ENCODE measurements around the gene C5.
A peak's percentile ranks its signal among the peaks of the same experiment; 100 is the strongest.

C5 gene

GRCh38 chr9:120933310-120934055 is 116.6 kb downstream of the C5 start:
- H3K4me3 ChIP-seq (ENCODE audit: low read length): no peak overlapping the region
- DNase-seq (ENCODE audit: low read depth): no peak
- TF ChIP-seq CTCF (conservative IDR thresholded peaks at IDR 0.05; ENCODE audit: low read depth, low read length): no peak

GRCh38 chr9:120932086-120932823 is 117.8 kb downstream of the C5 start:
- no peak for DNase-seq (ENCODE audit: low read depth)
- TF ChIP-seq CTCF (conservative IDR thresholded peaks at IDR 0.05; ENCODE audit: low read depth, low read length): no peak
- no peak overlapping the region for H3K4me3 ChIP-seq (ENCODE audit: low read length)

DNA sequence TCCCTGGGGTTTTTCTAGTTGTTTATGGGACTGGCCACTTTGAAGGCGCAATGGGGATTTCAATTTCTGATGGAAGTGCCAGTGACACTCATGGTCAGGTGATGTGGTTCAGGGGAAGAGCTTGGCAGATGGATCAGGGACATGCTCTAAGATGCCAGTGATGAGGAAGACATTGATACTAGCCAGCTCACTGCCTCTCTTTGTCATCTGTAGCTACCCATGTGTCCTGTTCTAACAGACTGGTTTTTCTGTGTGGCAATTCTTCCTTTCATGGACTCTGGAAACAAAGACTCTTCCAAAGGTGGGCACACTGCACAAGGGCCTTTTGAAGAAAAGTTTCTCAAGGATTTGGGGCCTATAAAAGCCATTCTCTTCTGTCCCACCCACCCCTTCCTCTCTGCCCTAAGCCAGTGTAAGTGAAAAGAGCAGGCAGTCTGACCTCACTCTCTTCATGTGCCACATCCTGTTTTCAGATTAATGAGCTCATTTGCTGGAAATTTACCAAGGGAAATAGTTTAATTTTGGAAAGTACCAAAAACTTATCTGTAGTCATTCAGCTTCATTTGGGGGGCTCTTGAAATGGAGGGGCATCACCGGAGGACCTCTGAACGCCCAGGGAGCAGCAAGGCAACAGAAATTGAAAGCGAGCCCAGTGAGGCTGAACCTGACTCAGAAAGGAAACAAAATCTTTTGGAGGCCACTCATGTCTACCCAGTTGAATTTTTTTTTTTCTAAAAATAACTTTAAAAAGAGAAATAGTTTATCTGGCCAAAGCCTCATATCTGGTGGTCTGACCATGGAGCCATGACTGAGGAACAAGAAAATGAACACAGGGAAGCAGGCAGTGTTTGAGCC is 118.6 kb downstream of the C5 start:
- H3K4me3 ChIP-seq (ENCODE audit: low read length): no peak overlapping the region
- DNase-seq (ENCODE audit: low read depth): no peak
- TF ChIP-seq CTCF (conservative IDR thresholded peaks at IDR 0.05; ENCODE audit: low read depth, low read length): no peak

DNA sequence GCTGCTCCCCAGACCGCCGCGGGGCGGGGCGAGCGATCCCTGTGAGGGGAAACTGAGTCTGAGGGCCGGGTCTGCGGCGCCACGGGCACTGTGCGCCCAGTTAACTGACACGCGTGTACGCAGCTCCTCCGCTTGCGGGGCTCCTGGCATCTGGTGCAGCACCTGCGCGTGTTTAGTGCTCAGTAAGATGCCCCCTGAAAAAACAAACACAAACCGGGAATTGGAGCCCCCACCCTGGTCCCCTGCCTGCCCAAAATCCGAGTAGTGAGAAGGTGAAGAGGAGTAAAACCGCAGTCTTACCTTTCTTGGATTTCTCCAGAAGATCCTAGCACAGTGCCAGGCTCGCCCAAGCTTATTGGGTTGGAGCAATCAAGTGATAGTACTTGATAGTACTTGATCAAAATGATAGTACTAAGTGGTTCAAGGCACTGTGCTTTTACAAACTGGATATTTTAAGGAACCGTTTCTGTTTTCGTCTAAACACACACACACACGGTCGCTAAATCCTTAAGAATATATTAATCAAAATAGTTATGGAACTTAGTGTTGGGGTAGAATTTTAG is 120.8 kb downstream of the C5 start:
- peak; percentile 13 for TF ChIP-seq CTCF (conservative IDR thresholded peaks at IDR 0.05; ENCODE audit: low read depth, low read length)
- DNase-seq (ENCODE audit: low read depth): no peak
- H3K4me3 ChIP-seq (ENCODE audit: low read length): peak overlapping the region; percentile 56

GRCh38 chr9:120928483-120929228 is 121.4 kb downstream of the C5 start:
- no peak for TF ChIP-seq CTCF (conservative IDR thresholded peaks at IDR 0.05; ENCODE audit: low read depth, low read length)
- DNase-seq (ENCODE audit: low read depth): no peak
- H3K4me3 ChIP-seq (ENCODE audit: low read length): peak overlapping the region; percentile 56

- DNase-seq (ENCODE audit: low read depth): no peak
- H3K4me3 ChIP-seq (ENCODE audit: low read length): peak overlapping the region; percentile 56
- TF ChIP-seq CTCF (conservative IDR thresholded peaks at IDR 0.05; ENCODE audit: low read depth, low read length): no peak
These were observed 122.0 kb downstream of the C5 start for GRCh38 chr9:120928015-120928482.

Data from retinal pigment epithelial cell (primary cell).